Psoas muscle (tissue), 8 donors: ENCODE results near the gene PLCD3. TPM values are rescaled to one million over a fixed set of nuclear protein-coding genes. Genes with fewer than 3 reads are reported as not detected.

Experiments
- ATAC-seq, 4 donors: fragments of 200-7000 bp; cut with Tn5 transposase; one replicate each; pipeline ENCODE4 v1.9.1; 2020; ENCODE audit warnings: moderate library complexity in 3 of 4, mild to moderate bottlenecking in 2 of 4
- DNase-seq, 2 donors: peaks; one replicate each; pipeline ENCODE4 v3.0.0-alpha.2; 2020
- H3K27ac ChIP-seq: fragments of 200-600 bp; one replicate; pipeline ENCODE4 v1.8.0; 2022
- H3K27me3 ChIP-seq, 3 donors: fragments of 200-600 bp in 1 of 3; one replicate each; pipeline versions ENCODE4 v1.6.1 to v1.8.0; 2013 to 2022; ENCODE audit warnings: low read length in 2 of 3, mild to moderate bottlenecking in 2 of 3, moderate library complexity in 1 of 3; ENCODE audit not compliant: insufficient read depth in 3 of 3
- H3K36me3 ChIP-seq, 2 donors: fragments of 200-600 bp in 1 of 2; one replicate each; pipeline versions ENCODE4 v1.6.1 to v1.8.0; 2013 to 2022; ENCODE audit warnings: low read depth in 1 of 2, mild to moderate bottlenecking in 1 of 2, moderate library complexity in 1 of 2; ENCODE audit not compliant: insufficient read depth in 1 of 2
- H3K4me1 ChIP-seq: fragments of 200-600 bp; one replicate; pipeline ENCODE4 v1.8.0; 2022
- H3K4me3 ChIP-seq: fragments of 200-600 bp; one replicate; pipeline ENCODE4 v1.8.0; 2022; ENCODE audit warnings: mild to moderate bottlenecking
- H3K9me3 ChIP-seq: fragments of 200-600 bp; one replicate; pipeline ENCODE4 v1.8.0; 2022
- CTCF ChIP-seq: fragments of 200-600 bp; IDR thresholded peaks from one replicate; pipeline ENCODE4 v1.8.0; 2022; ENCODE audit warnings: antibody characterized with exemption
- WGBS, 3 donors: extraction: QIAGEN DNeasy Blood & Tissue Kit; methylation state at CpG; one replicate each; pipeline versions ENCODE4 v1.1.6 to v1.1.7; 2013; 5-methylcytosine and 5-hydroxymethylcytosine counted together
- intact Hi-C, 2 donors: fragments of 100-400 bp; cut with DNase I; formaldehyde crosslinking; loops; one replicate each; pipeline versions ENCODE4 v1.11.0 to v1.14.2; 2022
- polyA plus RNA-seq, 3 donors: library from polyadenylated mRNA; stranded (reverse); fragments of 200-250 nt; gene quantifications; one replicate each; pipeline ENCODE4 v1.2.3, GENCODE V29; 2013
- total RNA-seq, 4 donors: library from RNA; stranded (reverse); fragmentation: NEBNext Ultra II Directional in 2 of 4; extraction: Animal tissue kit (Norgen Biotek cat#: 25700) in 2 of 4; gene quantifications; one replicate each; pipeline versions ENCODE4 v1.2.1 to v1.2.4, GENCODE V29; 2021 to 2023
- donor health status: healthy with polysubstance abuse.
- donor health status: DM: no; HTN: no; CAD: no; lungs with moderate emphysema.
- donor health status: Bipolar disorder and iron deficiency.
- donor health status: healthy.
- donor health status: DM: yes; HTN: yes; CAD: no.
- donor health status: DM: no; HTN: no; CAD: no.
- donor health status: DM: no; HTN: no; CAD: no.
- donor health status: DM: yes; HTN: yes; CAD: no.

The PLCD3 gene
- total and polyA plus RNA-seq, 7 donors, result 57.0 to 217 (median 167) TPM

DNA sequence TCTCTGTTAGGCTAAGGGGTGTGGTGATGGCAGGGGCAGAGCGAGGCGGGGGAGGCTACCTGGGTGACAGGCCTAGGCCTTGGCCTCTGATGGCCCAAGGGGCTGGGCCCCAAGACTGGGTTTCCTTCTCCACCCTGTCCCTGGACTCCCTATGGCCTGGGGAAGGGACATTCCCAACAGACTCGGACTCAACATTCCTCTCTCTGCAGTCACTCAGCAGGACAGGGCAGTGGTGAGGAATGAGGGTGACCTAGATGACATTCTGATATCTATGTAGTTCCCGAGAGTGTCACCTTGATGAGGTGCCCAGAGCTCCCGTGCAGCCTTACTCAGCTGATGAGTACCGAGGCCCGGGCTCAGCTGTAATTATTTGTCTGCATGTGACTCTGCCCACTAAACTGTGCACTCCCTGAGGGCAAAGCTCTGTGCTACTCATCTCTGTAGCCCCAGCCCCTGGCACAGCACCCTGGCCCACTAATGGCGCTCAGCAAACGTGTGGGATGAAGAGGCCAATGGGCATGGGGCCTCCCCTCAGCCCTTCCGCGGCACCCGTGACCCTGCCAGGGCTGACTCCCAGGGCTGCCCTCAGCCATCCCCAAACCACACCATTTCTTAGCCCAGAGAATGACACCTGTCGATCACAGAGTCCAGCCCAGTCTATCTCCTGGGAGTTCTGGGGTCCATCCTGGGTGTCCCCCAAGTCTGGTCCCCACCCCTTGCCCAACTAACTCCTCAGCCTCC lies 2.2 kb downstream of the PLCD3 start:
- ATAC-seq (peak; percentile 21 to 68 (median 44)), DNase-seq (peak in 1 of 2 donors; percentile 45)
- Histone ChIP-seq H3K27me3 (no peaks in the 10 kb centered on the region), H3K27ac (peak overlapping the region; percentile 91), H3K4me1 (peaks cover 50% of the 10 kb centered on the region), H3K4me3 (no peak overlapping the region), H3K9me3 (no peaks in the 10 kb centered on the region), H3K36me3 (no peaks in the 10 kb centered on the region)
- no peak for TF ChIP-seq CTCF
- intact Hi-C loops, result loop anchor here (2.0 to 10.0 kb wide), 7 partner anchors 33 to 355 kb away; partner anchors contain the start of gene DCAKD (in 1 of the 2)
- 38 to 58% (median 42%) methylated on average over 13 of the region's 13 CpGs for WGBS, 3 donors

- peaks cover 54% of the 10 kb centered on the region for H3K4me1 ChIP-seq
- DNase-seq (peak; percentile 72 to 87), ATAC-seq (peak; percentile 70 to 80 (median 78))
- H3K9me3 ChIP-seq, result no peaks in the 10 kb centered on the region
- intact Hi-C loops, result no loop called here
- TF ChIP-seq CTCF, result no peak
- H3K4me3 ChIP-seq, result peak overlapping the region; percentile 7
- 21 to 31% (median 22%) methylated on average over 10 of the region's 10 CpGs for WGBS, 3 donors
- no peaks in the 10 kb centered on the region for H3K36me3 ChIP-seq
- H3K27ac ChIP-seq, result peak overlapping the region; percentile 91
- H3K27me3 ChIP-seq, result no peaks in the 10 kb centered on the region
These were observed 2.8 kb downstream of the PLCD3 start for GRCh38 chr17:45129426-45129939.

DNA sequence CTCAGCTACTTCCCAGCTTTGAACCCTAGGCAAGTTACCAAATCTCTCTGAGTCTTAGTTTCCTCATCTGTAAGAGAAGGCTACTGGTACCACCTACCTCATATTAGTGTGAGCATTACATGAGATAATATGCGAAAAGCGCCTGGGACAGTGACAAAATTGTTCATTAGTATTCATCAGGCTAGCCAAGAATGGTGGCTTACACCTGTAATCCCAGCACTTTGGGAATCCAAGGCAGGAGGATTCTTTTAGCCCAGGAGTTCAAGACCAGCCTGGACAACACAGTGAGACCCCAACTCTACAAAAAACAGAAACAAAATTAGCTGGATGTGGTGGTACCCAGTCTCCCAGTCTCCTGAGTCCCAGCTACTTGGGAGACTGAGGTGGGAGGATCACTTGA lies 3.3 kb downstream of the PLCD3 start:
- H3K27me3 ChIP-seq, result no peaks in the 10 kb centered on the region
- WGBS, 3 donors, result 74 to 89% (median 87%) methylated on average over 2 of the region's 2 CpGs
- intact Hi-C loops, result no loop called here
- peak overlapping the region; percentile 91 for H3K27ac ChIP-seq
- H3K9me3 ChIP-seq, result no peaks in the 10 kb centered on the region
- DNase-seq (no peak), ATAC-seq (no peak)
- no peak overlapping the region for H3K4me3 ChIP-seq
- peaks cover 59% of the 10 kb centered on the region for H3K4me1 ChIP-seq
- no peaks in the 10 kb centered on the region for H3K36me3 ChIP-seq
- TF ChIP-seq CTCF, result no peak

GRCh38 chr17:45128331-45128730 lies 4.0 kb downstream of the PLCD3 start:
- no peaks in the 10 kb centered on the region for H3K9me3 ChIP-seq
- 71 to 81% (median 76%) methylated on average over 5 of the region's 5 CpGs for WGBS, 3 donors
- H3K36me3 ChIP-seq, result no peaks in the 10 kb centered on the region
- intact Hi-C loops, result no loop called here
- H3K4me1 ChIP-seq, result peaks cover 65% of the 10 kb centered on the region
- H3K27me3 ChIP-seq, result no peaks in the 10 kb centered on the region
- H3K27ac ChIP-seq, result peak overlapping the region; percentile 91
- DNase-seq (peak in 1 of 2 donors; percentile 16), ATAC-seq (no peak)
- no peak for TF ChIP-seq CTCF
- H3K4me3 ChIP-seq, result peak overlapping the region; percentile 22
